Smooth muscle cell of the brain vasculature (primary cell): ENCODE results near the gene DSCAML1.

ENCODE experiments used
- DNase-seq: peaks from one replicate; pipeline ENCODE4 v3.0.0-alpha.2; 2012; ENCODE audit warnings: low read depth, low spot score

Gene DSCAML1

GRCh38 chr11:117832511-117832910 is 35.5 kb upstream of the DSCAML1 start:
- DNase-seq = no peak

GRCh38 chr11:117831661-117832415 is 34.8 kb upstream of the DSCAML1 start:
- no peak for DNase-seq

GRCh38 chr11:117830674-117831351 is 33.8 kb upstream of the DSCAML1 start:
- DNase-seq = no peak

- DNase-seq = no peak
Measured at GRCh38 chr11:117830072-117830471, 33.1 kb upstream of the DSCAML1 start.

- no peak for DNase-seq
Measured at GRCh38 chr11:117829369-117829725, 32.3 kb upstream of the DSCAML1 start.

- no peak for DNase-seq
Measured at GRCh38 chr11:117828611-117829368, 31.8 kb upstream of the DSCAML1 start.

- no peak for DNase-seq
Measured at GRCh38 chr11:117827521-117828511, 30.8 kb upstream of the DSCAML1 start.

GRCh38 chr11:117826832-117827231 is 29.8 kb upstream of the DSCAML1 start:
- DNase-seq = no peak

GRCh38 chr11:117826190-117826570 is 29.2 kb upstream of the DSCAML1 start:
- no peak for DNase-seq

- no peak for DNase-seq
Measured at GRCh38 chr11:117825538-117826189, 28.6 kb upstream of the DSCAML1 start.

GRCh38 chr11:117824571-117825537 is 27.8 kb upstream of the DSCAML1 start, which contains the start of gene FXYD2:
Gene FXYD2, minus strand, starts transcription at chr11:117824744. Its CDS starts 66 bp downstream, at chr11:117824678.
- DNase-seq = no peak

- DNase-seq = no peak
Measured at GRCh38 chr11:117823946-117824420, 27.0 kb upstream of the DSCAML1 start.

- DNase-seq = no peak
Measured at GRCh38 chr11:117823294-117823945, 26.4 kb upstream of the DSCAML1 start.

- no peak for DNase-seq
Measured at GRCh38 chr11:117822074-117823033, 25.3 kb upstream of the DSCAML1 start.

- DNase-seq = no peak
Measured at GRCh38 chr11:117821431-117821830, 24.4 kb upstream of the DSCAML1 start.

GRCh38 chr11:117820516-117820915 is 23.5 kb upstream of the DSCAML1 start:
- no peak for DNase-seq

GRCh38 chr11:117820071-117820470 is 23.1 kb upstream of the DSCAML1 start:
- no peak for DNase-seq
